Measurements from ENCODE around the gene DCXR.
A peak's percentile ranks its signal among the peaks of the same experiment; 100 is the strongest.

The DCXR gene

GRCh38 chr17:82072827-82073226, 35.3 kb upstream of the DCXR start:
- DNase-seq: no peak

- no peak for DNase-seq
Measured at GRCh38 chr17:82070611-82071010, 33.1 kb upstream of the DCXR start.

GRCh38 chr17:82065638-82066303, 28.3 kb upstream of the DCXR start, which contains the start of gene DUS1L:
DUS1L (minus strand) TSS chr17:82065804; CDS start chr17:82065059, 745 bp downstream.
- peak; percentile 40 for DNase-seq

GRCh38 chr17:82065193-82065637, 27.7 kb upstream of the DCXR start:
- no peak for DNase-seq

- no peak for DNase-seq
Measured at GRCh38 chr17:82064433-82065192, 27.1 kb upstream of the DCXR start.

- no peak for DNase-seq
Measured at GRCh38 chr17:82063424-82064415, 26.2 kb upstream of the DCXR start.

- DNase-seq: no peak
Measured at GRCh38 chr17:82062984-82063368, 25.5 kb upstream of the DCXR start.

- DNase-seq: no peak
Measured at GRCh38 chr17:82062076-82062983, 24.8 kb upstream of the DCXR start.

- DNase-seq: no peak
Measured at GRCh38 chr17:82061047-82061925, 23.8 kb upstream of the DCXR start.

- DNase-seq: no peak
Measured at GRCh38 chr17:82060614-82061013, 23.1 kb upstream of the DCXR start.

- DNase-seq: no peak
Measured at GRCh38 chr17:82060001-82060380, 22.5 kb upstream of the DCXR start.

- DNase-seq: no peak
Measured at GRCh38 chr17:82059272-82060000, 21.9 kb upstream of the DCXR start.

- no peak for DNase-seq
Measured at GRCh38 chr17:82058855-82059249, 21.4 kb upstream of the DCXR start.

GRCh38 chr17:82058230-82058854, 20.8 kb upstream of the DCXR start:
- no peak for DNase-seq

GRCh38 chr17:82056729-82057621, 19.5 kb upstream of the DCXR start:
- DNase-seq: no peak

GRCh38 chr17:82055965-82056728, 18.6 kb upstream of the DCXR start:
- no peak for DNase-seq

- no peak for DNase-seq
Measured at GRCh38 chr17:82055023-82055964, 17.8 kb upstream of the DCXR start.
